NB4 (cell line): Measurements from ENCODE around the gene CORO6.

ENCODE experiments used
- CTCF ChIP-seq: IDR thresholded peaks from one replicate; pipeline ENCODE4 v1.5.1; 2012; ENCODE audit warnings: low read depth, low read length
- POLR2A ChIP-seq: IDR thresholded peaks from 2 replicates; pipeline ENCODE4 v1.6.1; 2011; ENCODE audit warnings: mild to moderate bottlenecking; ENCODE audit not compliant: insufficient read length; ENCODE audit errors: extremely low read depth

GRCh38 chr17:29566473-29567303 lies 56.0 kb downstream of the CORO6 start, which contains the start of gene ABHD15:
- TF ChIP-seq CTCF (no peak), POLR2A (peak; percentile 52)
